K562 (cell line): ENCODE results near the gene SPAG9. TPM values are rescaled to one million over a fixed set of nuclear protein-coding genes. Genes with fewer than 3 reads are reported as not detected.
A peak's percentile ranks its signal among the peaks of the same experiment; 100 is the strongest.

ENCODE experiments used
- CBFA2T2 ChIP-seq: fragments of 450-650 bp; conservative IDR thresholded peaks from 2 replicates; pipeline ENCODE4 v1.6.1; 2017; ENCODE audit warnings: mild to moderate bottlenecking
- ID3 ChIP-seq, 2 experiments: fragments of 250-450 bp in 1 of 2; fragments of 450-650 bp in 1 of 2; sonication (Bioruptor Pico) in 1 of 2; IDR thresholded peaks; 2 replicates each; pipeline versions ENCODE4 v1.6.1 to v1.8.0; 2016 to 2021; ENCODE audit warnings: mild to moderate bottlenecking in 2 of 2, moderate library complexity in 2 of 2, missing compliant biosample characterization in 1 of 2, missing genetic modification characterization in 1 of 2
- LEF1 ChIP-seq: fragments of 450-650 bp; IDR thresholded peaks from 2 replicates; pipeline ENCODE4 v1.6.1; 2016; ENCODE audit warnings: mild to moderate bottlenecking
- MBD1 ChIP-seq: fragments of 250-450 bp; sonication (Bioruptor Pico); IDR thresholded peaks from 2 replicates; pipeline ENCODE4 v1.8.0; 2022; ENCODE audit warnings: inconsistent platforms
- MGA ChIP-seq: fragments of 450-650 bp; IDR thresholded peaks from 2 replicates; pipeline ENCODE4 v1.6.1; 2016; ENCODE audit warnings: mild to moderate bottlenecking, moderate library complexity
- MNT ChIP-seq, 2 experiments: fragments of 450-650 bp; conservative IDR thresholded peaks; 2 replicates each; pipeline ENCODE4 v1.6.1; 2017; ENCODE audit warnings: mild to moderate bottlenecking in 2 of 2, moderate library complexity in 2 of 2
- RBBP5 ChIP-seq: fragments of 200-600 bp; sonication (generic); IDR thresholded peaks from 2 replicates; pipeline ENCODE4 v1.6.1; 2012; ENCODE audit warnings: borderline replicate concordance, mild to moderate bottlenecking, low read length, control low read depth, inconsistent platforms; ENCODE audit not compliant: insufficient read depth, poor library complexity, severe bottlenecking
- ZNF778 ChIP-seq: fragments of 450-650 bp; formaldehyde crosslinking; IDR thresholded peaks from 2 replicates; pipeline ENCODE4 v1.4.0; 2020; ENCODE audit warnings: mild to moderate bottlenecking, moderate library complexity
- polyA plus RNA-seq, 8 experiments: library from polyadenylated mRNA; depleted of rRNA in 4 of 8; stranded (reverse) in 5 of 8; unstranded in 3 of 8; fragments of >200 nt; fragmentation: Nextera tagmentation in 2 of 8; fragmentation: Illumina TruSeq in 1 of 8; extraction: Ambion mirVana in 2 of 8; extraction: Trizol in 1 of 8; gene quantifications; 2 replicates each; pipeline versions ENCODE4 v1.2.1 to v1.2.3, GENCODE V29; 2011 to 2014; ENCODE audit warnings: inconsistent platforms in 1 of 8, missing spikeins in 1 of 8
- total RNA-seq, 7 experiments: library from RNA; depleted of rRNA in 6 of 7; stranded (reverse); fragments of >200 nt in 6 of 7; fragmentation: Illumina TruSeq in 2 of 7; extraction: Trizol in 2 of 7; gene quantifications; 2 replicates each; pipeline versions ENCODE4 v1.2.1 to v1.2.3, GENCODE V29; 2011 to 2021; ENCODE audit warnings: low replicate concordance in 1 of 7

Gene SPAG9
- total and polyA plus RNA-seq, 9 of the 15 experiments (the other 6 are each of a cell fraction or from before 2014, with no cell fraction given): 12.2 to 99.2 (median 58.2) TPM

GRCh38 chr17:50934672-50935220 is 185.9 kb downstream of the SPAG9 start (continued):
- TF ChIP-seq MGA: peak; percentile 72
- no peak for TF ChIP-seq ZNF778
- TF ChIP-seq MBD1 (CRISPR knock-in tag): 0 out of 2 replicates have a peak, but pooled peaks have one; percentile 64
- TF ChIP-seq CBFA2T2: peak; percentile 70
- peak; percentile 36 for TF ChIP-seq RBBP5
- TF ChIP-seq LEF1: 0 out of 2 replicates have a peak, but pooled peaks have one; percentile 37
- TF ChIP-seq MNT (conservative IDR thresholded peaks at IDR 0.05): peak; percentile 21 to 42; a peak in 2 of 4 replicates
- no peak for TF ChIP-seq ID3 (CRISPR knock-in tag; IDR thresholded peaks at IDR 0.05)
- no peak for TF ChIP-seq ID3 (tag; IDR thresholded peaks at IDR 0.05)
